ENCODE measurements around the gene TMEM184A. TPM values are rescaled to one million over a fixed set of nuclear protein-coding genes. Genes with fewer than 3 reads are reported as not detected.

Gene TMEM184A
- total and polyA plus RNA-seq, 2 of the 13 experiments (the other 11 are each of a cell fraction or from before 2014, with no cell fraction given) = 9.5 to 20.4 TPM

GRCh38 chr7:1555813-1556543 is at the start of gene TMEM184A (continued):
- TF ChIP-seq FOXK1 (CRISPR knock-in tag; IDR thresholded peaks at IDR 0.05; ENCODE audit: borderline replicate concordance, low read depth) (peak; percentile 54; the same call in 1 of the 2 replicates), ZNF839 (CRISPR knock-in tag; IDR thresholded peaks at IDR 0.05; ENCODE audit: borderline replicate concordance) (peak; percentile 90; the same call in 1 of the 2 replicates), ZNF205 (CRISPR knock-in tag; IDR thresholded peaks at IDR 0.05) (peak; percentile 73; the same call in 1 of the 2 replicates), AHR (CRISPR knock-in tag; IDR thresholded peaks at IDR 0.05) (peak; percentile 68; the same call in 1 of the 2 replicates), ZFX (CRISPR knock-in tag; IDR thresholded peaks at IDR 0.05; ENCODE audit: low read depth) (peak; percentile 99), ZNF747 (CRISPR knock-in tag; IDR thresholded peaks at IDR 0.05; ENCODE audit: borderline replicate concordance) (no peak; the same call in none of the 2 replicates), ZNF644 (CRISPR knock-in tag; IDR thresholded peaks at IDR 0.05; ENCODE audit: low read depth) (no peak), ZNF777 (CRISPR knock-in tag; IDR thresholded peaks at IDR 0.05) (peak; percentile 70), NFRKB (IDR thresholded peaks at IDR 0.05) (no peak), ADNP (CRISPR knock-in tag; IDR thresholded peaks at IDR 0.05) (peak; percentile 63), BCLAF1 (IDR thresholded peaks at IDR 0.05) (no peak), ZNF24 (IDR thresholded peaks at IDR 0.05) (no peak), ZNF230 (CRISPR knock-in tag; IDR thresholded peaks at IDR 0.05) (no peak), TMF1 (CRISPR knock-in tag; IDR thresholded peaks at IDR 0.05; ENCODE audit: low read depth) (peak; percentile 39; the same call in 1 of the 2 replicates), ZNF549 (CRISPR knock-in tag; IDR thresholded peaks at IDR 0.05) (no peak)
- TF ChIP-seq, protein P1, sequence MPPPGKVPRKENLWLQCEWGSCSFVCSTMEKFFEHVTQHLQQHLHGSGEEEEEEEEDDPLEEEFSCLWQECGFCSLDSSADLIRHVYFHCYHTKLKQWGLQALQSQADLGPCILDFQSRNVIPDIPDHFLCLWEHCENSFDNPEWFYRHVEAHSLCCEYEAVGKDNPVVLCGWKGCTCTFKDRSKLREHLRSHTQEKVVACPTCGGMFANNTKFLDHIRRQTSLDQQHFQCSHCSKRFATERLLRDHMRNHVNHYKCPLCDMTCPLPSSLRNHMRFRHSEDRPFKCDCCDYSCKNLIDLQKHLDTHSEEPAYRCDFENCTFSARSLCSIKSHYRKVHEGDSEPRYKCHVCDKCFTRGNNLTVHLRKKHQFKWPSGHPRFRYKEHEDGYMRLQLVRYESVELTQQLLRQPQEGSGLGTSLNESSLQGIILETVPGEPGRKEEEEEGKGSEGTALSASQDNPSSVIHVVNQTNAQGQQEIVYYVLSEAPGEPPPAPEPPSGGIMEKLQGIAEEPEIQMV (CRISPR knock-in tag; IDR thresholded peaks at IDR 0.05; ENCODE audit: low read depth) = no peak
- TF ChIP-seq, protein P2, sequence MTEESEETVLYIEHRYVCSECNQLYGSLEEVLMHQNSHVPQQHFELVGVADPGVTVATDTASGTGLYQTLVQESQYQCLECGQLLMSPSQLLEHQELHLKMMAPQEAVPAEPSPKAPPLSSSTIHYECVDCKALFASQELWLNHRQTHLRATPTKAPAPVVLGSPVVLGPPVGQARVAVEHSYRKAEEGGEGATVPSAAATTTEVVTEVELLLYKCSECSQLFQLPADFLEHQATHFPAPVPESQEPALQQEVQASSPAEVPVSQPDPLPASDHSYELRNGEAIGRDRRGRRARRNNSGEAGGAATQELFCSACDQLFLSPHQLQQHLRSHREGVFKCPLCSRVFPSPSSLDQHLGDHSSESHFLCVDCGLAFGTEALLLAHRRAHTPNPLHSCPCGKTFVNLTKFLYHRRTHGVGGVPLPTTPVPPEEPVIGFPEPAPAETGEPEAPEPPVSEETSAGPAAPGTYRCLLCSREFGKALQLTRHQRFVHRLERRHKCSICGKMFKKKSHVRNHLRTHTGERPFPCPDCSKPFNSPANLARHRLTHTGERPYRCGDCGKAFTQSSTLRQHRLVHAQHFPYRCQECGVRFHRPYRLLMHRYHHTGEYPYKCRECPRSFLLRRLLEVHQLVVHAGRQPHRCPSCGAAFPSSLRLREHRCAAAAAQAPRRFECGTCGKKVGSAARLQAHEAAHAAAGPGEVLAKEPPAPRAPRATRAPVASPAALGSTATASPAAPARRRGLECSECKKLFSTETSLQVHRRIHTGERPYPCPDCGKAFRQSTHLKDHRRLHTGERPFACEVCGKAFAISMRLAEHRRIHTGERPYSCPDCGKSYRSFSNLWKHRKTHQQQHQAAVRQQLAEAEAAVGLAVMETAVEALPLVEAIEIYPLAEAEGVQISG (CRISPR knock-in tag; IDR thresholded peaks at IDR 0.05) = peak; percentile 92

All from HepG2 (cell line).